Measurements from ENCODE around the gene NPEPL1. TPM values are rescaled to one million over a fixed set of nuclear protein-coding genes. Genes with fewer than 3 reads are reported as not detected.

Gene NPEPL1
- total and polyA plus RNA-seq, 2 of the 8 experiments (the other 6 are each of a cell fraction or from before 2014, with no cell fraction given), result 12.4 to 26.8 TPM

GRCh38 chr20:58678806-58679205 lies 13.8 kb upstream of the NPEPL1 start (continued):
- TF ChIP-seq E2F6 (IDR thresholded peaks at IDR 0.05), result no peak
- TF ChIP-seq CEBPB (IDR thresholded peaks at IDR 0.05; ENCODE audit: low read depth, low read length), result no peak
- no peak for TF ChIP-seq POLR2AphosphoS5 (IDR thresholded peaks at IDR 0.05; ENCODE audit: low read depth, low read length)
- no peak for TF ChIP-seq CBX5 (IDR thresholded peaks at IDR 0.05; ENCODE audit: low read depth, low read length)
- no peak for TF ChIP-seq GABPA (IDR thresholded peaks at IDR 0.05; ENCODE audit: borderline replicate concordance, insufficient read depth, low read length)
- TF ChIP-seq TBP (IDR thresholded peaks at IDR 0.05; ENCODE audit: low read depth, low read length), result no peak

All from H1 (cell line).